ENCODE measurements around the gene TP53.

DNA sequence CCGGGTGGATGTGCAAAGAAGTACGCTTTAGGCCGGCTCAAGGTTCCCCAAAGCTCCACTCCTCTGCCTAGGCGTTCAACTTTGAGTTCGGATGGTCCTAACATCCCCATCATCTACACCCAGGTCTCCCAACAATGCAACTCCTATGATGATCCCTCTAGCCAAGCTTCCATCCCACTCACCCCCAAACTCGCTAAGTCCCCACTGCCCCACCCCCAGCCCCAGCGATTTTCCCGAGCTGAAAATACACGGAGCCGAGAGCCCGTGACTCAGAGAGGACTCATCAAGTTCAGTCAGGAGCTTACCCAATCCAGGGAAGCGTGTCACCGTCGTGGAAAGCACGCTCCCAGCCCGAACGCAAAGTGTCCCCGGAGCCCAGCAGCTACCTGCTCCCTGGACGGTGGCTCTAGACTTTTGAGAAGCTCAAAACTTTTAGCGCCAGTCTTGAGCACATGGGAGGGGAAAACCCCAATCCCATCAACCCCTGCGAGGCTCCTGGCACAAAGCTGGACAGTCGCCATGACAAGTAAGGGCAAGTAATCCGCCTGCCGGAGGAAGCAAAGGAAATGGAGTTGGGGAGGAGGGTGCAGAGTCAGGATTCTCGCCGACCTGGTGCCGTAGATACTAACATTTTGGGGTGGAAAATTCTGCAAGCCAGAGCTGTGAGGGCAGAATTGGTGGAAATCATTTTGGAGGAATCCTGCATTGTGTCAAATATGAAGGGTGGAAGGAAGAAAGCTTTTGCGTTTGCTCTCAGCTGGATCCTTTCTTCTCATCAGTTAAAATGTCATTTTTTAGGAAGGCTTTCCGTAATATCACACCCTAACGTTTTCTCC, at the start of gene TP53:
- TF ChIP-seq, protein P1, sequence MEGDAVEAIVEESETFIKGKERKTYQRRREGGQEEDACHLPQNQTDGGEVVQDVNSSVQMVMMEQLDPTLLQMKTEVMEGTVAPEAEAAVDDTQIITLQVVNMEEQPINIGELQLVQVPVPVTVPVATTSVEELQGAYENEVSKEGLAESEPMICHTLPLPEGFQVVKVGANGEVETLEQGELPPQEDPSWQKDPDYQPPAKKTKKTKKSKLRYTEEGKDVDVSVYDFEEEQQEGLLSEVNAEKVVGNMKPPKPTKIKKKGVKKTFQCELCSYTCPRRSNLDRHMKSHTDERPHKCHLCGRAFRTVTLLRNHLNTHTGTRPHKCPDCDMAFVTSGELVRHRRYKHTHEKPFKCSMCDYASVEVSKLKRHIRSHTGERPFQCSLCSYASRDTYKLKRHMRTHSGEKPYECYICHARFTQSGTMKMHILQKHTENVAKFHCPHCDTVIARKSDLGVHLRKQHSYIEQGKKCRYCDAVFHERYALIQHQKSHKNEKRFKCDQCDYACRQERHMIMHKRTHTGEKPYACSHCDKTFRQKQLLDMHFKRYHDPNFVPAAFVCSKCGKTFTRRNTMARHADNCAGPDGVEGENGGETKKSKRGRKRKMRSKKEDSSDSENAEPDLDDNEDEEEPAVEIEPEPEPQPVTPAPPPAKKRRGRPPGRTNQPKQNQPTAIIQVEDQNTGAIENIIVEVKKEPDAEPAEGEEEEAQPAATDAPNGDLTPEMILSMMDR (IDR thresholded peaks at IDR 0.05) = no peak
- TF ChIP-seq, protein P2, sequence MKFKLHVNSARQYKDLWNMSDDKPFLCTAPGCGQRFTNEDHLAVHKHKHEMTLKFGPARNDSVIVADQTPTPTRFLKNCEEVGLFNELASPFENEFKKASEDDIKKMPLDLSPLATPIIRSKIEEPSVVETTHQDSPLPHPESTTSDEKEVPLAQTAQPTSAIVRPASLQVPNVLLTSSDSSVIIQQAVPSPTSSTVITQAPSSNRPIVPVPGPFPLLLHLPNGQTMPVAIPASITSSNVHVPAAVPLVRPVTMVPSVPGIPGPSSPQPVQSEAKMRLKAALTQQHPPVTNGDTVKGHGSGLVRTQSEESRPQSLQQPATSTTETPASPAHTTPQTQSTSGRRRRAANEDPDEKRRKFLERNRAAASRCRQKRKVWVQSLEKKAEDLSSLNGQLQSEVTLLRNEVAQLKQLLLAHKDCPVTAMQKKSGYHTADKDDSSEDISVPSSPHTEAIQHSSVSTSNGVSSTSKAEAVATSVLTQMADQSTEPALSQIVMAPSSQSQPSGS (CRISPR knock-in tag; IDR thresholded peaks at IDR 0.05; ENCODE audit: borderline replicate concordance, low read depth) = no peak
- TF ChIP-seq ETV6 (CRISPR knock-in tag; IDR thresholded peaks at IDR 0.05) (no peak), NFATC4 (CRISPR knock-in tag; IDR thresholded peaks at IDR 0.05) (no peak), TEAD4 (CRISPR knock-in tag; IDR thresholded peaks at IDR 0.05) (no peak)

Data from WTC11 (cell line).